Memory B cell (primary cell): Measurements from ENCODE around the gene DLGAP5.

ENCODE experiments used
- ATAC-seq: fragments of 150-1000 bp; cut with Tn5 transposase; 2 replicates; pipeline ENCODE4 v1.10.0; 2021; ENCODE audit warnings: low read depth, mild to moderate bottlenecking, moderate library complexity
- DNase-seq, 2 donors: peaks; one replicate each; pipeline ENCODE4 v3.0.0; 2022; ENCODE audit warnings: low spot score in 2 of 2
- H3K27ac Mint-ChIP-seq: one replicate; pipeline ENCODE4 v1.8.0; 2022; ENCODE audit warnings: mild to moderate bottlenecking, moderate library complexity, mixed read lengths
- H3K27me3 Mint-ChIP-seq: one replicate; pipeline ENCODE4 v1.8.0; 2022; ENCODE audit warnings: mixed read lengths
- H3K36me3 Mint-ChIP-seq: one replicate; pipeline ENCODE4 v1.8.0; 2022; ENCODE audit warnings: mild to moderate bottlenecking, mixed read lengths
- H3K4me1 Mint-ChIP-seq: one replicate; pipeline ENCODE4 v1.8.0; 2022; ENCODE audit warnings: mixed read lengths
- H3K4me3 Mint-ChIP-seq: one replicate; pipeline ENCODE4 v1.8.0; 2022; ENCODE audit warnings: mild to moderate bottlenecking, moderate library complexity, mixed read lengths
- H3K9me3 Mint-ChIP-seq: one replicate; pipeline ENCODE4 v1.8.0; 2022; ENCODE audit warnings: mixed read lengths

The DLGAP5 gene

DNA sequence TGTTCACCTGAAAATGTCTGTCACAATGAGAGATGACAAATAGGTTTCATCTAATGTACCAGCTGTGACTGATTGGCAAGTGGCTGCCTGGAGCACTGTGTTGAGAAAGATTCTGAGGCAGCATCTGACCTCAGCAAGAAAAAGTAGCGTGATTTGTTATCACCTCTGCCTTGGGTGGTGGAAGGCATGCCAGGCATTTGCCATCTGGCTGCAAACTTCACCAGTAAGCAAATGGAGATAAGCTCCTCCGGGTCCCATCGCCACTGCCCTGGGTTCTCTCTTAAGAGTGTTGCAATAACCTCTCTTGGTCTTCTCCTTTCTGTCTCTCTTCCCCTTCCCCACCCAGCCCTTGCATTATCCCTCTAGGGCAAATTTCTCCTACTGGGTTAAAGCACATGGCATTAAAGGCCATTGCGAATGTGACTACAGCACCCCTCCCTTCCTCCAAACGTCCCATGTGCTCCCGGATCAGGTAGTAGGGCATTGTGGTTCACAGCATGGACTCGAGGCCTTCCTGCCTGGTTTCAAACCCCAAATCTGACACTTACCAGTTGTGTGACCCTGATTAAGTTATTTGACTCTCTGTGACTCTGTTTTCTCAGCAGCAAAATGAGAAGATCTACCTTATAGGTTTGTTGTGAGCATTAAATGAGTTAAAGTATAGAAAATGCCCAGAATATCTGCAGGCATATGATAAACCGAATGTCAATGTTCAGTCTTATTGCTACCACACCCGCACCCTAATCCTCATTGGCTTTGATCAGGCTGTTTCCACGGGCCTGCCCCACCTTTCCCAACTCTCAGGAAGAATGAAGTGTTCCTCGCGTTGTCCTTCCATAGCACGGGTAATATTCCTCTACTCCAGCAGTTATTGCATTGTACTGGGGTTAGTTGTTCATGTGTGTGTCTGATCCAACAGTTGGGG lies 70.6 kb downstream of the DLGAP5 start:
- peaks cover 4% of the 10 kb centered on the region for H3K4me1 Mint-ChIP-seq
- H3K9me3 Mint-ChIP-seq: no peaks in the 10 kb centered on the region
- no peak overlapping the region for H3K27ac Mint-ChIP-seq
- no peaks in the 10 kb centered on the region for H3K27me3 Mint-ChIP-seq
- H3K36me3 Mint-ChIP-seq: no peaks in the 10 kb centered on the region
- no peak overlapping the region for H3K4me3 Mint-ChIP-seq
- ATAC-seq: no peak
- no peak for DNase-seq

DNA sequence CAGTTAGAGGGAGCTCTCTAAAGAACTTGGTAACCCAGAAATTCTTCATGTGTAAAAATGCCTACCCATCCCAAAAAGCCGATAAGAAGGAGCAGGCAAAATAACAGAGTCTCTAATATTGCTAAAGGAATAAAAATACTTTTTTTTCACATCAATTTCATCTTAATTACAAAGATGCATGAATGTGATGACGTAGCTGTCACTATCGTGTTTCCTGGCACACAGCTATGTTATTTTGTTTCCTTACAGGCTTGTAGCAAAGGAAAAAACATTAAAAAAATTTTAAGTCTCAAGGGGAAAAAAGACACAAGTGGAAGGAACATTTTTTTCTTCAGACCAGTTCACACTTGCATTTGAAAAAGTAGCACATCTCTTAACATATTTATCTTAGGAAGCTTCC lies 72.6 kb downstream of the DLGAP5 start:
- DNase-seq: no peak
- no peaks in the 10 kb centered on the region for H3K36me3 Mint-ChIP-seq
- no peak overlapping the region for H3K4me3 Mint-ChIP-seq

DNA sequence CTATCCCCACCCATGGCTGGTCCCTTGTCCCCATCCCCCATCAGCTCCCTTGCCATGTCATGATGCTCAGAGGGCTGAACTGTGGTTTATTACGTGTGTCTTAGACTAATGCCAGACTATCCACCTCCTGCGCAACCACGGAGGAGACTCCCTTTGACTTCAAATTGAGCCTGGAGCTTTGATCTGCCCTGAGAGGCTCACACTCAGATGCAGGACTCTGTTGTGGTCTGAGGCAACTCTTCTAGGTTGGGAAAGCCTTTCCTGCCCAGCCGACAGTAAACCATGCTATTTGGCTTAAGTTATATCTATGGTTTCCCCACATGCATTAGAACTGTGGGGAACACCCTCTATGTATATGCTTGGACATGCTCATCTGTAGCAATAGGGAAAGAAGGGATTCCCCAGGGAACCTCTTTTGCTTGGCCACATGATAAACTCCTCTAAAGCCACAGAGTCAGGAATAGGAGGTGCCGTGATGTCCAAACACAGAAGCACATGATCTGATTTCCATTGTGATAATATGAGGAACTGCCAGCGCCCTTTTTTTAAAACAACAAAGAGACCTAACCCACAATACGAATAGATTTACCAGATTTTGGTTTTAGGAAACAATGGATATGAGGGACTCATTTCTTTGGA lies 73.5 kb downstream of the DLGAP5 start:
- Mint-ChIP-seq H3K36me3 (no peaks in the 10 kb centered on the region), H3K4me3 (no peak overlapping the region), H3K27ac (no peak overlapping the region), H3K9me3 (no peaks in the 10 kb centered on the region), H3K4me1 (peaks cover 3% of the 10 kb centered on the region), H3K27me3 (peaks cover 3% of the 10 kb centered on the region)
- no peak for ATAC-seq
- no peak for DNase-seq

More for the DNA sequence above, 72.6 kb downstream of the DLGAP5 start:
- Mint-ChIP-seq H3K9me3 (no peaks in the 10 kb centered on the region), H3K4me1 (no peaks in the 10 kb centered on the region), H3K27me3 (peaks cover 3% of the 10 kb centered on the region), H3K27ac (no peak overlapping the region)
- ATAC-seq: no peak

DNA sequence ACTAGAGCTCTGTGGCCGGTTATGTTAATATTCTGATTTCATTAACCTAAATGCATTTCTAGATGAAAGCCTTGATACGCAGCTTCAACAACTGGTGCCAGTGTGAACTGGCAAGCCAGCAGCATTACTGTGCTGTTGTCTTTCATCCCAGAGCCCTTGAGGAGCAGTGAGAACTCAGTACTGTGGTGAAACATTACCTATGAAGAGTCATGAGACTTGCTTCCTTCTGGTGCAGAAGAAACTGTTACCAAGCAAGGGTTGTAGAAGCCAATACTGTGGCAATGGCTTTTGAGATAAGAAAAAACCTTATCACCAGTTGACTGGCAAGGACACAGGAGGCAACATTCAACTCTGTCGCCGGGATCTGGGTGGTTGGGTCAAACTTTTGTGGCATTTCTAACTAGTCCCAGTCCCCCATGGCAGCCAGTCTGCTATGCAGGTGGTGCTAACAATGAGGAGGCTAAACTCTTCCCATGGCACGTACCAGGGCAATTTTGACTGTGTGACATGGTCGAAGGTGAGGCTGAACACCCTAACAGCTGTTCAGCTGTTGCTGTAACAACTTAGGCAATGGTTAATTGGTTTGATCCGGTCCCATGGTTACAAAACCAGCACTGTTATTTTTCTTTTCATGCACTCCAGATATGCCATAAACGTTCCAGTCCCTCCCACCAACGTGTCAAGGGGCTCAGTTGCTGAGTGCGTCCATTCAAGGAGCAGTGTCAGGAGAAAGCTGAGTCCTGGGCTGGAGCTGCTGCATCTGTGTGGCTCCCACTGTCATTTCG lies 74.9 kb downstream of the DLGAP5 start:
- Mint-ChIP-seq H3K4me3 (no peak overlapping the region), H3K27ac (no peak overlapping the region), H3K27me3 (peaks cover 3% of the 10 kb centered on the region), H3K9me3 (no peaks in the 10 kb centered on the region), H3K4me1 (peaks cover 3% of the 10 kb centered on the region), H3K36me3 (no peaks in the 10 kb centered on the region)
- no peak for ATAC-seq
- DNase-seq: no peak

DNA sequence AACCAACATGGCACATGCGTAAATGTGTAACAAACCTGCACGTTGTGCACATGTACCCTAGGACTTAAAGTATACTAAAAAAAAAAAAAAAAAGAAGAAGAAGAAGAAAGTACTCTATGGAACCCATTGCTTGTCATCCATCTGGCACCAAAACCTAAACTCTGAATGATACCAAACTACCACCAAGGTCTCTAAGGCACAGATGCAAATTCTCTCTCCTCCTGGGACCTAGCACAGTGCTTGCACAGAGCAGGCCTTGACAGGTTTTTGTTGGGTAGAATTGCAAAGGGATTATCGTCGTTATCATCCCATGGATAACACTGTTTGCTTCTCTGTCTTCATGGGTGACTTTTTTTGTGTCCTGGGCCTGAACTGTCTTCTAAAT lies 75.5 kb downstream of the DLGAP5 start:
- peaks cover 4% of the 10 kb centered on the region for H3K27me3 Mint-ChIP-seq
- H3K36me3 Mint-ChIP-seq: no peaks in the 10 kb centered on the region
- no peaks in the 10 kb centered on the region for H3K9me3 Mint-ChIP-seq
- DNase-seq (no peak), ATAC-seq (no peak)
- no peak overlapping the region for H3K4me3 Mint-ChIP-seq
- no peak overlapping the region for H3K27ac Mint-ChIP-seq
- peaks cover 3% of the 10 kb centered on the region for H3K4me1 Mint-ChIP-seq

DNA sequence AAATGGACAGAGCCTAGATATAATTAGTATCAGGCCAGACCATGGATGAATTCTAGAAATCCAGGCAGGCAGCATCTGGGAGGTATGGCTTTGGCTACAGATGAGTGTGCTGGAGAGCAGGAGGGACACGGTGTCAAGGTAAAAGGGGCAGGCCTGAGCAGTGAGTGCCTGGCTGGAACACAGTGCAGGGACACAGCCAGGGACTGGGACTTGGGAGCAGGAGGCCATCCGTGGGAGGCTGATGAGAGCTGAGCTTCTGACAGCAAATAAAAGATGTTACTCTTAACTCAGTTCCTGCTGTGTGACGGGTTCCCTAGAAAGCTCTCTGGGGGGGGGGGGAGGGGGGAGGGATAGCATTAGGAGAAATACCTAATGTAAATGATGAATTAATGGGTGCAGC lies 75.9 kb downstream of the DLGAP5 start:
- Mint-ChIP-seq H3K36me3 (no peaks in the 10 kb centered on the region), H3K27me3 (peaks cover 4% of the 10 kb centered on the region), H3K27ac (no peak overlapping the region), H3K4me3 (no peak overlapping the region), H3K9me3 (no peaks in the 10 kb centered on the region), H3K4me1 (peaks cover 3% of the 10 kb centered on the region)
- ATAC-seq (no peak), DNase-seq (no peak)

DNA sequence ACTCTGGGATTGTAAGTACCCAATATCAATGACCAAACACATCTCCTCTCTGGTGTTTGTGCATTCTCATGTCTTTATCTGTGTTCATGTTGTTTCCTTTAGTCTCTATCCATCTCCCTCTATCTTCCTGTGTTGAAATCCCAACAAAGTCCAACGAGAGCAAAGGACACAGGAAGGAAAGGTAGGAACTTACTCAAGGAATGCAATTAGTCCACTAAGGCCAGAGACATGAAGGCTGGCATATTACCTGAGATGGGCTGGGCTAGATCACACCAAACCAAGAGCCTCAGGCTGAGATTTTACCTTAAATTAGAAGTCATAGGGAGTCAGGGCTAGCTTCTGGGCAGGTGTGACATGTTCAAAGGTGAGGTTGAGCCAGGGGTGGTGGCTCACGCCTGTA lies 76.7 kb downstream of the DLGAP5 start:
- H3K4me1 Mint-ChIP-seq: peaks cover 3% of the 10 kb centered on the region
- ATAC-seq (no peak), DNase-seq (no peak)
- peaks cover 4% of the 10 kb centered on the region for H3K27me3 Mint-ChIP-seq
- no peaks in the 10 kb centered on the region for H3K36me3 Mint-ChIP-seq
- H3K27ac Mint-ChIP-seq: no peak overlapping the region
- no peaks in the 10 kb centered on the region for H3K9me3 Mint-ChIP-seq
- H3K4me3 Mint-ChIP-seq: no peak overlapping the region

DNA sequence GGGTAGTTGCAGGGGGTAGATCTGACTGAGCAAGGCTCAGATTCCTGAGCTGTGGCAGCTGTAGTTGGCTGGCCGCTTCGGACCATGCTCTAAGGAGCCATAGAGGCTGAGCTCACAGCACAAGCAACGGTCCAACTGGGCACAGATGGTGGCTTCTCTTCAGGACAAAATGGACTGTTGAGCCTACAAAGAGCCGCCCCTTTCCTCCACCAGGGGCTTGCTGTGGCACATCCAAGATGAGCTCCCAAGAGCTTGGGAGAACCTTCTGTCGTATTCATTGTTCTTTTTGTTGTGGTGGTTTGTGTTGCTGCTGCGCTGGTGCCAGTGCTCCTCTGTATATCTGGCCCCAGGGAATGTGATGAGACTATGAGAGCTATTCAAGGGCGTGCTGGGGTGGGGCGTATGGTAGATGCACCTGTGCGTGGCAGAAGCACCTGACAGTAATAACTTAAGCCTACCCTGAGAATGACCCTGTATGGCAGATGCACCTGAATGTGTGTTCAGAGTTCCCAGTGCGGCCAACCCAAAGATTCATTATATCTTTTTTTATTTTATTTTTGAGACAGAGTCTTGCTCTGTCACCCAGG lies 80.2 kb downstream of the DLGAP5 start:
- ATAC-seq (no peak), DNase-seq (no peak)
- peaks cover 3% of the 10 kb centered on the region for H3K4me1 Mint-ChIP-seq
- peaks cover 4% of the 10 kb centered on the region for H3K27me3 Mint-ChIP-seq
- H3K27ac Mint-ChIP-seq: no peak overlapping the region
- no peaks in the 10 kb centered on the region for H3K9me3 Mint-ChIP-seq
- no peak overlapping the region for H3K4me3 Mint-ChIP-seq
- no peaks in the 10 kb centered on the region for H3K36me3 Mint-ChIP-seq

DNA sequence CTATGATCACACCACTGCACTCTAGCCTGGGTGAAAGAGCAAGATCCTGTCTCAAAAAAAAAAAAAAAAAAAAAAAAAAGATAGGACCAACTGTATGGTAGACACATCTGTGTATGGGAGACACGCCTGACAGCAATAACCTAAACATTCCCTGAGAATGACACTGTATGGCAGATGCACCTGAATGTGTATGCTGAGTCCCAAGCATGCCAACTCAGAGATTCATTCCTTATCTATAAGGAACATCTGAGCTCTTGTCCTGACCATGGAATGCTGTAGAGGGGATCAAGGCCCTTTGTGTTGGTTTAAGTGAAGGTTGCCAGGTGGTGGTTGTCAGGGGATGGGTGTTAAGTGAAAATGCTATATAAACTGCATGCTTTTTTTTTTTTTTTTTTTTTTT lies 81.5 kb downstream of the DLGAP5 start:
- Mint-ChIP-seq H3K36me3 (no peaks in the 10 kb centered on the region), H3K27ac (no peak overlapping the region), H3K9me3 (no peaks in the 10 kb centered on the region), H3K27me3 (peaks cover 4% of the 10 kb centered on the region), H3K4me3 (no peak overlapping the region), H3K4me1 (peaks cover 3% of the 10 kb centered on the region)
- ATAC-seq: no peak
- DNase-seq: no peak

DNA sequence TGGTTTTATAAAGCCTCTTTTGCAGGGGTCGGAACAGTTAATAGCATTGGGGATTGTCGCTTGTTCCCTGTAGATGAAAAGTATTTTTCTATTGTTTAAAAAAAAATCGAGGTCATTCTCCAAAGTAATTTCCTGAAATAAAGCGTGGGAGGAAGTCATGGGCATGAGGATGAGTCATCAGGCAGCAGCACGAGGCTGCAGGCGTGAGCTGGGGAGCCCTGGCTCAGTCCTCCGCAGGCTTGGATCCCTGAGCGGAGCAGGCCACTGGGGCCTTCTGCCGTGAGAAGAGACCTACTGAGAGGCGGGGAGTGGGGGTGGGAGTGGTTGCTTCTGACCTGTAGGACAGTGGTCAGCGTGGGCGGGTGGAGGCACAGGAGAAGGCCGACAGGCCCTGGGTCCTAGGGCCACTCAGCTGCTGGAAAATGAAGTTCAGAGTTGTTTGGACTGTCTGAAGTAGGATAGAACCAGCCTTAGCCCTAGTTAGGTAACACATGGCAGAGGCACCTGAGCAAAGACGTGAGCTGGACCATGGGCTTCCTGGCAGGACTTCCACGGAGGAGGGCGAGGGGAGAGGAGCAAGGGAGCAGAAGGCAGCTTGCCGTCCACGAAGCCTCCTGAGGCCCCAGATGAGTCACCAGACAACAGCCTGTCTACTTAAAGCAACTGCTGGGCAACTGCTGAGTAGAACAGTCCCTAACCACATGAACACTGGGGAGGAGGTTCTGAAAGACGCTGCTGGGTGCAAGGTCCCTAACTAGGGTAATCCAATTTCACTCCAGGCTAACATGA lies 83.4 kb downstream of the DLGAP5 start:
- Mint-ChIP-seq H3K9me3 (no peaks in the 10 kb centered on the region), H3K27me3 (peaks cover 1% of the 10 kb centered on the region), H3K36me3 (no peaks in the 10 kb centered on the region), H3K4me1 (peaks cover 10% of the 10 kb centered on the region), H3K27ac (no peak overlapping the region), H3K4me3 (no peak overlapping the region)
- DNase-seq (no peak), ATAC-seq (no peak)

DNA sequence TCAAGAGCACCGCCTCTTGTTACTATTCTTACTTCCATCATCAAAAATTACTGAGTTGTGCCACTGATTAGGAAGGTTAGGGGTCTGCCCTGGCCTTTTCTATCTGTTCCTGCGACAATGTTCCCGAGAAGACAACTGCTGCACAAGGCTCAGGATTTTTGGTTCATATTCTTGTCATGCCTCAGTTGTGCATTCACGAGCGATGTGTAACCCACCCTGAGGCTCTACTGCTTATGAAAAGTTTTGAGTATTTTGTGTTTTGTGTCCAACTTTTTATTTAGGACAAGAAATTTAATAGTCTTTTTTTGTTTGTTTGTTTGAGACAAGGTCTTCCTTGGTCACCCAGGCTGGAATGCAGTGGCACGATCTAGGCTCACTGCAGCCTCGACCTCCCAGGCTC lies 85.4 kb downstream of the DLGAP5 start:
- no peak overlapping the region for H3K27ac Mint-ChIP-seq
- peaks cover 13% of the 10 kb centered on the region for H3K4me1 Mint-ChIP-seq
- ATAC-seq (no peak), DNase-seq (no peak)
- H3K9me3 Mint-ChIP-seq: no peaks in the 10 kb centered on the region
- no peak overlapping the region for H3K4me3 Mint-ChIP-seq
- H3K27me3 Mint-ChIP-seq: no peaks in the 10 kb centered on the region
- H3K36me3 Mint-ChIP-seq: no peaks in the 10 kb centered on the region

DNA sequence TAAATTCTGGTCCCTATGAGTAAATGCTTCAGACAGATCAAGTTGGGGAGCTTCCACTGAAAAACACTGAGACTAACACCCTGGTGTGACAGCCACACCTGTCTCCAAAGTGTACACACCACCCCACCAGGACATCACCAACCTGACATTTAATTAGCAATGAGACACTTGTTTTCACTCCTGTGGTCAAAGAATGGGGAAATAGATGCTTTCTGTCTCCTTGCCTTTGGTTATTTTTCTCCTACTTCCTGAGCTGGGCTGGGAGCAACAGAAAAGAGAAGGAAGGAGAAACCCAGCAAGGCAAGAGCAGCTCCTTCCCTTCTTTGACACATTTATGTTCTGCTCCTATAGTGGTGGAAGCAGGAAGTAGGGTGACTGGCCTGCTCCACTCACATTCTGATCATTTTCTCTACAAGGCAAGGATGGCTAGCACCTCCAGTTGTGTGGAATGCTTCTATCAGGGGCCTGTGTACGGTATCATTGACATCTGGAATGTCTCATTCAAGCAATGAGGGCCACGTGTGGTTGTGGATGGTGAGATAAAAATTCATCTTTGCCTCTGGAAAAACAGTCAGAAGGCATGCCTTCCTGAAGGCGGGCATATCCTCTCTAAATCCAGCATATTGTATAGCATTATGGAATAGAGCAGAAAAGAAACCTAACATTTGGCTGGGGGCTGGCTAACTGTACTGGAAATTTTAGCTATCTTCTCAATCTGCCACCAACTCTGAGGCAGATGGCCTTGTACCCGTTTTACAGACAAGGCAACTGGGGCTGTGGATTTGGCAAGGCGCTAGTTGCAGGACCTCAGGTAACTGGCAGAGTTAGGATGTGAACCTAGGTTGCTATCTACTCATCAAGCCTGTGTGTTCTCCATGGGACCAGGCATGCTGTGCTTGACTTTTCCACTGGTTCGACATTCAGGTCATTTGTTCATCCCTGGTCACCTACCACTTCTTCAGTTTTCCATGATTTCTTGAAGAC lies 87.1 kb downstream of the DLGAP5 start:
- Mint-ChIP-seq H3K27me3 (no peaks in the 10 kb centered on the region), H3K4me3 (no peak overlapping the region), H3K9me3 (no peaks in the 10 kb centered on the region), H3K36me3 (no peaks in the 10 kb centered on the region), H3K27ac (peak overlapping the region; percentile 26), H3K4me1 (peaks cover 16% of the 10 kb centered on the region)
- DNase-seq: no peak
- no peak for ATAC-seq
